C4-2B (cell line): ENCODE measurements around the gene QPRT.

Experiments
- CTCF ChIP-seq: fragments of 450-650 bp; conservative IDR thresholded peaks from 2 replicates; pipeline ENCODE4 v1.5.1; 2017; ENCODE audit warnings: mild to moderate bottlenecking
- ZFX ChIP-seq: fragments of 450-650 bp; IDR thresholded peaks from 2 replicates; pipeline ENCODE4 v1.6.1; 2017

- TF ChIP-seq CTCF (no peak), ZFX (no peak)
Observed at GRCh38 chr16:29658705-29659104, 20.3 kb upstream of the QPRT start.
